ENCODE data around the gene ARHGAP10. TPM values are rescaled to one million over a fixed set of nuclear protein-coding genes. Genes with fewer than 3 reads are reported as not detected.

Gene ARHGAP10
- total and polyA plus RNA-seq, 2 donors (not counting 1 experiment from before 2014, with no cell fraction given), result 0.10 to 0.34 TPM

GRCh38 chr4:147786531-147786930, 54.6 kb downstream of the ARHGAP10 start:
- Histone ChIP-seq H3K79me2 (ENCODE audit: control insufficient read depth, insufficient read depth, low read length) (no peaks in the 10 kb centered on the region), H3K4me3 (ENCODE audit: control extremely low read depth in 1 of 5, extremely low read depth in 1 of 5, insufficient read depth in 1 of 5, low read depth in 2 of 5, low read length in 4 of 5) (no peak overlapping the region), H3K4me1 (ENCODE audit: control insufficient read depth in 2 of 2, insufficient read depth in 2 of 2, low read length in 2 of 2) (no peaks in the 10 kb centered on the region), H3K27ac (ENCODE audit: low read length in 2 of 2) (no peak overlapping the region), H2AFZ (ENCODE audit: insufficient read depth, low read depth, low read length, poor library complexity, severe bottlenecking) (no peak overlapping the region), H3K27me3 (replicated peaks in 1 of 4; ENCODE audit: control extremely low read depth in 1 of 4, control insufficient read depth in 3 of 4, insufficient read depth in 4 of 4, low read length in 3 of 4) (no peaks in the 10 kb centered on the region), H3K9ac (ENCODE audit: low read length) (no peak overlapping the region), H4K20me1 (ENCODE audit: control insufficient read depth, insufficient read depth, low read length, poor library complexity, severe bottlenecking) (no peaks in the 10 kb centered on the region), H3K9me3 (ENCODE audit: control extremely low read depth in 1 of 3, control insufficient read depth in 2 of 3, insufficient read depth in 1 of 3, low read length in 2 of 3) (no peaks in the 10 kb centered on the region), H3K4me2 (replicated peaks; ENCODE audit: low read depth, low read length, poor library complexity, severe bottlenecking) (no peak overlapping the region), H3K36me3 (replicated peaks in 1 of 2; ENCODE audit: control extremely low read depth in 1 of 2, control insufficient read depth in 1 of 2, extremely low read depth in 1 of 2, insufficient read depth in 2 of 2, low read length in 1 of 2) (no peaks in the 10 kb centered on the region)
- DNase-seq, result no peak
- intact Hi-C loops (cut with micrococcal nuclease), result no loop called here
- Mint-ChIP-seq H3K27ac (no peak overlapping the region), H3K4me1 (no peaks in the 10 kb centered on the region), H3K4me3 (no peak overlapping the region), H3K27me3 (no peaks in the 10 kb centered on the region), H3K9me3 (ENCODE audit: insufficient read depth) (no peaks in the 10 kb centered on the region)
- ChIA-PET POLR2A (no interaction called here), CTCF (no interaction called here)
- ATAC-seq (ENCODE audit: low read depth), result no peak
- no peak for TF ChIP-seq EZH2 (IDR thresholded peaks at IDR 0.05; ENCODE audit: borderline replicate concordance, insufficient read depth, low read depth, low read length, poor library complexity, severe bottlenecking)
- TF ChIP-seq CTCF (IDR thresholded peaks at IDR 0.05), result no peak
- 80% methylated on average over 2 of the region's 2 CpGs for WGBS (ENCODE audit: insufficient coverage)

GRCh38 chr4:147787204-147787603, 55.3 kb downstream of the ARHGAP10 start:
- Histone ChIP-seq H3K9me3 (ENCODE audit: control extremely low read depth in 1 of 3, control insufficient read depth in 2 of 3, insufficient read depth in 1 of 3, low read length in 2 of 3) (no peaks in the 10 kb centered on the region), H3K79me2 (ENCODE audit: control insufficient read depth, insufficient read depth, low read length) (no peaks in the 10 kb centered on the region), H3K9ac (ENCODE audit: low read length) (no peak overlapping the region), H3K27ac (ENCODE audit: low read length in 2 of 2) (no peak overlapping the region), H3K4me2 (replicated peaks; ENCODE audit: low read depth, low read length, poor library complexity, severe bottlenecking) (no peak overlapping the region), H3K4me3 (ENCODE audit: control extremely low read depth in 1 of 5, extremely low read depth in 1 of 5, insufficient read depth in 1 of 5, low read depth in 2 of 5, low read length in 4 of 5) (no peak overlapping the region), H2AFZ (ENCODE audit: insufficient read depth, low read depth, low read length, poor library complexity, severe bottlenecking) (no peak overlapping the region), H3K4me1 (ENCODE audit: control insufficient read depth in 2 of 2, insufficient read depth in 2 of 2, low read length in 2 of 2) (no peaks in the 10 kb centered on the region), H3K27me3 (replicated peaks in 1 of 4; ENCODE audit: control extremely low read depth in 1 of 4, control insufficient read depth in 3 of 4, insufficient read depth in 4 of 4, low read length in 3 of 4) (no peaks in the 10 kb centered on the region), H3K36me3 (replicated peaks in 1 of 2; ENCODE audit: control extremely low read depth in 1 of 2, control insufficient read depth in 1 of 2, extremely low read depth in 1 of 2, insufficient read depth in 2 of 2, low read length in 1 of 2) (no peaks in the 10 kb centered on the region), H4K20me1 (ENCODE audit: control insufficient read depth, insufficient read depth, low read length, poor library complexity, severe bottlenecking) (no peaks in the 10 kb centered on the region)
- DNase-seq (no peak), ATAC-seq (ENCODE audit: low read depth) (no peak)
- Mint-ChIP-seq H3K4me3 (no peak overlapping the region), H3K27me3 (no peaks in the 10 kb centered on the region), H3K4me1 (no peaks in the 10 kb centered on the region), H3K9me3 (ENCODE audit: insufficient read depth) (no peaks in the 10 kb centered on the region), H3K27ac (no peak overlapping the region)
- POLR2A ChIA-PET, result no interaction called here
- TF ChIP-seq CTCF (IDR thresholded peaks at IDR 0.05), result no peak
- TF ChIP-seq EZH2 (IDR thresholded peaks at IDR 0.05; ENCODE audit: borderline replicate concordance, insufficient read depth, low read depth, low read length, poor library complexity, severe bottlenecking), result no peak
- WGBS (ENCODE audit: insufficient coverage), result 100% methylated on average over 2 of the region's 2 CpGs
- CTCF ChIA-PET, result no interaction called here
- intact Hi-C loops (cut with micrococcal nuclease), result no loop called here

Measured in B cell (primary cell).